CD4-positive, alpha-beta T cell treated with Interleukin-2 at 100 ng/mL for 4 hours (primary cell): ENCODE data around the gene CANT1.
"Not testable (repeated sequence)": the region's sequence is repeated elsewhere in the genome, so short reads cannot be mapped to it uniquely, and the experiment has no call there.

Experiments used
- DNase-seq: peaks from one replicate; pipeline ENCODE4 v3.0.0-alpha.2; 2020; ENCODE audit warnings: low spot score

Gene CANT1

GRCh38 chr17:78958641-78959127 lies 50.9 kb downstream of the CANT1 start:
- no peak for DNase-seq

- DNase-seq: no peak
Measured at GRCh38 chr17:78957128-78957527, 52.4 kb downstream of the CANT1 start.

- DNase-seq: no peak
Measured at GRCh38 chr17:78956254-78956653, 53.3 kb downstream of the CANT1 start.

- no peak for DNase-seq
Measured at GRCh38 chr17:78954684-78955083, 54.9 kb downstream of the CANT1 start.

- DNase-seq: no peak
Measured at GRCh38 chr17:78953356-78954350, 55.9 kb downstream of the CANT1 start.

- DNase-seq: no peak
Measured at GRCh38 chr17:78952706-78953105, 56.9 kb downstream of the CANT1 start.

GRCh38 chr17:78951967-78952551 lies 57.5 kb downstream of the CANT1 start:
- DNase-seq: no peak

GRCh38 chr17:78950870-78951269 lies 58.7 kb downstream of the CANT1 start:
- DNase-seq: no peak

- DNase-seq: no peak
Measured at GRCh38 chr17:78947235-78948149, 62.1 kb downstream of the CANT1 start.

- no peak for DNase-seq
Measured at GRCh38 chr17:78946631-78947030, 62.9 kb downstream of the CANT1 start.

- DNase-seq: no peak
Measured at GRCh38 chr17:78946131-78946530, 63.4 kb downstream of the CANT1 start.

GRCh38 chr17:78945455-78945854 lies 64.1 kb downstream of the CANT1 start:
- DNase-seq: not testable (repeated sequence)

- no peak for DNase-seq
Measured at GRCh38 chr17:78944956-78945355, 64.6 kb downstream of the CANT1 start.

GRCh38 chr17:78944026-78944425 lies 65.5 kb downstream of the CANT1 start:
- no peak for DNase-seq
